ENCODE measurements around the gene HSD17B2.

The HSD17B2 gene

GRCh38 chr16:82017911-82018568 lies 17.0 kb upstream of the HSD17B2 start:
- in situ Hi-C loops (cut with MboI; ENCODE audit: low sequenced_read_pairs), result no loop called here

GRCh38 chr16:82019535-82019934 lies 15.5 kb upstream of the HSD17B2 start:
- in situ Hi-C loops (cut with MboI; ENCODE audit: low sequenced_read_pairs), result no loop called here

DNA sequence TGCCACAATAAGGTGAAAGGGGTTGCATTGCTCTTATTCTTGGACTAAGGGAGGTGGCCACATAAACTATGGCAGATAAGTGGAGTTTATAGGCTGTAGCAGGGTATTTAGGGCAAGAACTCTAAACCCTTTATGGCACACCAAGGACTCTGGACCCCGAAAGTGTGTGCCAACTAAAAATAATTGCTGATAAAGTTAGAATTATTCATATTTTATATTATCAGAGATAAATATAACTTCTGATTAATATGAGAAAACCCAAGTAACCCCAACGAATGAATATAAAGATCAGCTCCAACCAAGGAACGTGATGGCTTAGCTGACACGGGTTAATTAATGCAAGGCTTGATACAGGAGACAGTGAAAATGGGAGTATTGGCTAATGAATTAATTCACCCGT lies 15.0 kb upstream of the HSD17B2 start:
- in situ Hi-C loops (cut with MboI; ENCODE audit: low sequenced_read_pairs), result no loop called here

DNA sequence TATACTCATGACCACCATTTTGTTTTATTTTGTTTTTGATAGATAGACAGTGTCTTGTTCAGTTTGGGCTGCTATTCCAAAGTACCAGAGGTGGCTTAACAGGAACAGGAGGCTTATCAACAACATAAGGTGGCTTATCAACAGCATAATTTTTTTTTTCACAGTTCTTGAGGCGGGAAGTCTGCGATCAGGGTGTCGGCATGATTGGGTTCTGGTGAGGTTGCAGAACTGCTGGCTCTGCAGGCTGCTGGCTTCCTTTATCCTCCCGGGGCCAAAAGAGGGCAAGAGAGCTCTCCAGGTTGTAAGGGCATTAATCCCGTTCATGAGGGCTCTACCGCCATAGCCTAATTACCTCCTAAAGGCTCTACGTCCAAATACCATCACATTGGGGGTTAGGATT lies 11.8 kb upstream of the HSD17B2 start:
- in situ Hi-C loops (cut with MboI; ENCODE audit: low sequenced_read_pairs), result no loop called here

DNA sequence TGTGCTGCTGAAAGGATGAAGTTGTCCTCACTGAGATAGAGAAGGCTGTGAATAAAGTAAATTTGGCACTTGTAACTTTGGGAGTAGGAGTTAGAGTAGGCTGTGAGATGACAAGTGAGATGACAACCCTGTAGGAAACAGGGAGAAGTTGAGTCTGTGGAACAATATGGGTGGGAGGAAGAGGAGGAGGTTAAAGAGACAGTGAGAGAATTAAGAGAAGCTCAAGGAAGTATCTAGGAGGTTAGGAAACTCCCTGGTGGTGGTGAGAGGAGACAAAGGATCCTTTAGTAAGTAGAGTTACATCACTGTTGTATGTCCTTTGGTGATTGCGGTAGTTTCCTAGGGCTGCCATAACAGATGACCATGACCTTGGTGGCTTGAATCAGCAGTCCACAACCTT lies 10.7 kb upstream of the HSD17B2 start:
- in situ Hi-C loops (cut with MboI; ENCODE audit: low sequenced_read_pairs), result no loop called here

- in situ Hi-C loops (cut with MboI; ENCODE audit: low sequenced_read_pairs), result no loop called here
These were observed 10.2 kb upstream of the HSD17B2 start for GRCh38 chr16:82024883-82025282.

DNA sequence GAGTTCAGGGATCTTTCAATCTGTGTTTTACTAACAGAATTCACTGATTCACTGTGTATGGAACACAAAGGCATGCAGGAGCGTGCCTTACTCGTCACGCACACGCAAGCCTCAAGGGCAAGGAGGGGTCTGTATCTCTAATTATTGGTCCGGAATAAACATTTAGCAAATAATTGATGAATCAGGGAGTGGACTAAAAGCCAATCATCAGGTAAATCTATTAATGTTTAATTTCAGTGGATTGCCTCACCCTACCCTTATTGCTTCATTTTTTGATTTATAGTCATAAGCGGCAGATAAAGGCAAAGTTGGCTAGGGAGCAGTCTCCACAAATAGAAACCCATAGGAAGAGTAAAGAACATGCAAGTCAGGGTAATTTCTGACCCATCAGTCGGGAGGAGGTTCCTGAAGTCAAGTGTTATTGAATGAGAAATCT lies 7.4 kb upstream of the HSD17B2 start:
- in situ Hi-C loops (cut with MboI; ENCODE audit: low sequenced_read_pairs), result no loop called here

GRCh38 chr16:82031116-82032084 lies 3.7 kb upstream of the HSD17B2 start:
- in situ Hi-C loops (cut with MboI; ENCODE audit: low sequenced_read_pairs), result no loop called here

DNA sequence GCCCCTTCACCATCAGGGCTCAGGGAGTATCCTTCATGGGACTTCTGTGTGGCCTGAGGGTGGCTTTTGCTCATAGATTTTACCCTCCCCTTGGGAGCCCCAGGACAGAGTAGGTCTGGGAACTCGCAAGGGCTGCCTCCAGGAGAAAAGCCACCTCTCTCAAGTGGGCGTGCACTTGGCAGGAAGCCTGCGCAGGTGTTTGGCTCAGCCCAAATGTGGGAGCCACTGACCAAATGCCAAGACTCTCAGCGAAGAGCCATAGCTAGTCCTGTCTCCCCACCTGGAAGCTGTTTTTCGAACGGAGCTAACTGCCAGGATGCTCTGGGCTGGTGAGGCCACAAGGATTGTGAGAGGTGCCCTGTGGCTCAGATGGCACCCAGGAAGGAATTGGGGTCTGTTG lies 2.0 kb upstream of the HSD17B2 start:
- in situ Hi-C loops (cut with MboI; ENCODE audit: low sequenced_read_pairs), result no loop called here

DNA sequence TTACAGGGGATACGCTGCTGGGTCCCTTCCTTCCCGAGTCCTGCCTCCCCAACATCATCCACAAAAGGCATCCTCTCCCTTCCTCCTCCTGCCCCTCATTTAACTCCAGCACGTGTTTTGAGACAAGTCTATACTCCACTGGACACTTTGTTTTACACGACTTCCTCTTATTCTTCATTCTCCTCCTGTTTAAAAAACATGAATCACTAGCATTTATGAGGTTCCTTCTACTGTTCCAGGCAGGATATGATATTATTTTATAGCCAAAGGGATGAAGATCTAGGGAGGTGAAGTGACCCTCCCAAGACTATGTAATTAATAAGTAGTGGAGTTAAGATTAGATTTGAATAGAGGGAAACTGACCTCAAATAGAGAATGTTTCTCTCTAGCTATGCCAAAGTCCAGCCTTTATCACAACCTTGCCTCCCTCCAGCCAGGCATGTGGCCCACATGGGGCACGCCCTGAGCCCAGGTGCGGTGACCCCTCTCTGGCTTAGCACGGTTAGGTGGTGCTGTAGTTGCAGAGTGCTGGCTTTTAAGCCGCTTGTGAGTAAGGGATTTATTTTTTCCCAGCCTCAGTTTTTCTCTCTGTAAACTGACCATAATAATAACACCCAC lies 1.3 kb upstream of the HSD17B2 start:
- in situ Hi-C loops (cut with MboI; ENCODE audit: low sequenced_read_pairs), result no loop called here

DNA sequence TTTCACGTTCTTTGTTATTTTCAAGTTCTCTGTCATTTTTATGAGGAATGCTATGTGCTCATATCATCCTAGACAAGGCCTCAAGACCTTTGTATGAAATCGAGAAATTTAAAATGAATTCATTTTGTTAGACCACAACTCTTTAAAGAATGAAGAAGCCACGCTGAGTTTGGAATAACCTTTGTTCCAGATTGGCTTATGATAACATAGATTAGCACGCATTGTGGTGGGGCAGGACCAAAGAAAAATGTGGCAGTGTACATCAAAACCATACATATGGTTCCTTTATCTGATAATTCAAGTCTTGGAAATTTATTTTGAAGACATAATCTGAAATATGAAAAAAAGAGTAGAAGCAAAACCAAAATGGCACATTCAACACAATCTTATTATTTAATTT lies 2.2 kb downstream of the HSD17B2 start:
- in situ Hi-C loops (cut with MboI; ENCODE audit: low sequenced_read_pairs), result no loop called here

DNA sequence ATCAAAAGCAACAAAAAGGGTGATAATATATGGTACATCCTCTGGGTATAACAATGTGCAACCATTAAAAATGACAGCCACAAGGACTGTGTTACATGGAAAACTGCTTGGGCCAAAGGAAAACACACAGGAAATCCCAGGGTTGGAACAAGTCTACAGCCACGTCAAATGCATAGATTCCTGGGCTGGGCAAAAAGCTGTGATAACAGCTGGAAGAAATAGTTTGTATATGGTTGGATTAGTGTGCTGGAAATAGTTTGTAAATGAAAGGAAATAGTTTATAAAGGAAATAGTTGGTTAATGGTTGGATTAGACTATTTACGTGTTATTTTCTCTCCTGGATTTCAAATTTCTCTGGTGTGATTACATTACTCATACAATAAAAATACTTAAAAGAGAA lies 2.6 kb downstream of the HSD17B2 start:
- in situ Hi-C loops (cut with MboI; ENCODE audit: low sequenced_read_pairs), result no loop called here

DNA sequence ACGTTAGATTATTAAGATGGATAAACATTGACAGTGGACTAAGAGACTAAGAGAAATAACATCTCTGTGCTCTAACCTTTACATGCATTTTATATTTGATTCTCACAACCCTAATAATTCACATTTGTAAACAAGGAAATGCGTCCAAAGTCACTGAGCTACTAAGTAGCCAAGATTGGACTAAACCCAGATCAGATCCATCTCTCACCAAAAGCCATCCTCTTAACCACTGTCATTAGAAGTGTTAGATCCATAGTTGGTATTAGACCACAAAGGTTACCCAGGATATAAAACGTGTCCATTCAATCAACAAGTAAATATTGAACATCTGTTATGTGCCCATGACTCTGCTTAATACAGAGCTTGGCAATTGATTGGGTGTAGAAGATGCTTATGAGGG lies 5.2 kb downstream of the HSD17B2 start:
- in situ Hi-C loops (cut with MboI; ENCODE audit: low sequenced_read_pairs), result no loop called here

DNA sequence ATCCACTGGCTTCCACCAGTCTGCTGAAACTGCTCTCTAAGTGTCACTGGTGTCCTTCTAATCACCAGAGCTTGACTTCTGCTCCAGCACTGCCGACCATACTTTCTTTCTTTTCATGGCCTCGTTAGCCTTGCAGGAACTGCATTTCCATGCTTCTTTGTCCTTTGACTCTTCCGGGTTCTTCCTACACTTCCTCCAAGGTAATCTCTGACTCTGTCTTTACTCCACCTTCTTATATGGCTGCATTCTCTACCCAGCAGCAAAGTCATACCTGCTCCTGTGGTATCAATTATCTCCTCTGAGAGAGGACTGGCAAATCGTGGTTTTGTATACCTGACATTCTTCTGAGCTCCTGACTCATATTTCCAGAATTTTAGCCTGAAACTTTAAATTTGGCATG lies 6.5 kb downstream of the HSD17B2 start:
- in situ Hi-C loops (cut with MboI; ENCODE audit: low sequenced_read_pairs), result no loop called here

DNA sequence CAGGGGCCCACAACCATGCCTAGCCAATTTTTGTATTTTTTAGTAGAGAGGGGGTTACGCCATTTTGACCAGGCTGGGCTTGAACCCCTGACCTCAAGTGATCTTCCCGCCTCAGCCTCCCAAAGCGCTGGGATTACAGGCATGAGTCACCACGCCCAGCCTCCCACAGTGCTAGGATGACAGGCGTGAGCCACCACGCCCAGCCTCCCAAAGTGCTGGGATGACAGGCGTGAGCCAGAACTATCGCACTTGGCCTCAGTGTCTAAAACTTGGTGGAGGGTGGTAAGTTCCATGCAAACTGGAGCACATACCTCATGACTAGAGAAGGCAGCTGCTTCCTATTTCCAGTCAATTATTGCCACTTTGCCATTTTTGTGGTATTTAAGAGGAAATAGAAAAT lies 7.1 kb downstream of the HSD17B2 start:
- in situ Hi-C loops (cut with MboI; ENCODE audit: low sequenced_read_pairs), result no loop called here

DNA sequence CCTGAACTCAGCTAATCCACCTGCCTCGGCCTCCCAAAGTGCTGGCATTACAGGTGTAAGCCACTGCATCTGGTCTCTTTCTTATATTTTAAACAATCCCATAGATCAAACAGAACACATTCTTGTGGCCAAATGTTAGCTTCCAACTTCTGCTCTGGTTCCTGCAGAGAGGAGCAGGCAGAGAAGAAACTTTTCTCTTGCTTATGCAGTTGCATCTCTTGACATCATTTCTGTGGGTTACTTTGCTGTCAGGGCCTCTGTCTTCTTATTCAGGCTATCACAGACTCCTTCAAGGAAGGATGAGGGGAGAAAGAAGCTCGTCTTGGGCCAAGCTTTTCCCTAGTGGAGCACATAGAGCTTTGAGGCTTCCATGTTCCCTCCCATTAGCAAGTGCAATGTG lies 7.8 kb downstream of the HSD17B2 start:
- in situ Hi-C loops (cut with MboI; ENCODE audit: low sequenced_read_pairs), result no loop called here

DNA sequence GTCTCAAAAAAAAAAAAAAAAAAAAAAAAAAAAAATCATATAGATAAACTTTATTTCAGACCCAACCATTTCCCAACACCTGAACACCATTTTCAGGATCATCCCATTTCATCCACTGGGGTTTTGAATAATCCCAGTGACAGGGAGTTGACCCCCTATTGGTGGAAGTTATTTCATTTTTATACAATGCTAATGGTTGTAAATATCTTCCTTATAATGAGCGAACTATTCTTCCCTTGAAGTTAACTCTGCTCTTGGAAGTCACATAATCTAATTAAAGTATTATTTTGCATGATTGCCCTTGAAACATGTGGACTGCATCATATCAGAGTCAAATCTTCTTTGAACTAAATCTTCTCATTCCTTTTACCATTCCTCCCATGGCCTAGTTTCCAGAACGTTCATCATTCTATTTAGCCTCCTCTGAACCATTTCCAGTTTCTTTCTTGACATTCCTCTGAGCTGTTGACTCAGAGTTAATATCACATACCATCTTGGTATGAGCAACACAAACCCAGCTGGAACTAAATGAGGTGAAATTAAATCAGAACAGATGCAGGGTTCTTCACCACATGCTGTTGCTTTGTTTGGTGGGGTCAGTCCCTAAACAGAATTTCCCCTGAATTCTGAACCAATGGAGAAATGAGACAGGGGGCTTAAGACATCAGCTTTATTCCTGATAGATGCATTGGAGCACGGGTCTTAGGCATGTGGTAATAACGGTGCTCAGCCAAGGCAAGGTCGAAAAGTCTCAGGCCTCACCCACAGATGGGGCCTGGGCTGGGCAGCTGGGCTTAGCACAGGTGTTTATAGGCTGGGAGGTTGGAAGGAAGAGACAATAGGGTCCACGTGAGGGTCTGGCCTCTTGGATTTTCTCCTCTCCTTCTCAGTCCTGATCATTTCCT lies 8.9 kb downstream of the HSD17B2 start:
- in situ Hi-C loops (cut with MboI; ENCODE audit: low sequenced_read_pairs), result no loop called here

- in situ Hi-C loops (cut with MboI; ENCODE audit: low sequenced_read_pairs), result no loop called here
These were observed 9.5 kb downstream of the HSD17B2 start for GRCh38 chr16:82044585-82044911.

GRCh38 chr16:82045465-82045864 lies 10.4 kb downstream of the HSD17B2 start:
- in situ Hi-C loops (cut with MboI; ENCODE audit: low sequenced_read_pairs), result no loop called here

DNA sequence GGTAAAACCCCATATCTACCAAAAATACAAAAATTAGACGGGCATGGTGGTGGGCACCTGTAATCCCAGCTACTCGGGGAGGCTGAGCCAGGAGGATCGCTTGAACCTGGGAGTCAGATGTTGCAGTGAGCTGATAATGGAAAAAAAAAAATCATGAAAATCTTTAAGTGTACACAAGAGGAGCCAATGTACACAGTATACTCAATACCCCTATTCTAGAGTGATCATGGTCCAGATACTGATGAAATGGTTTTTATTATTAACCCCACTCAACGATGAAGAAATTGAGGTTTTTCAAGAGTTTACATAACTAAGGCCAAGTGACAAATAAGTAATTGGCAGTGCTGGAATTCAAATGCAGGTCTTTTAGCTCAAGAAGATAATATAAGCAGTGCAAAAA lies 11.5 kb downstream of the HSD17B2 start:
- in situ Hi-C loops (cut with MboI; ENCODE audit: low sequenced_read_pairs), result no loop called here

GRCh38 chr16:82046941-82047340 lies 11.9 kb downstream of the HSD17B2 start:
- in situ Hi-C loops (cut with MboI; ENCODE audit: low sequenced_read_pairs), result no loop called here

Data from hTERT RPE-1 (cell line).